SK-N-SH treated with all-trans-retinoic acid at 6 μM for 48 hours (cell line): ENCODE data around the gene SCAMP3.
"Not testable (repeated sequence)": the region's sequence is repeated elsewhere in the genome, so short reads cannot be mapped to it uniquely, and the experiment has no call there.

Experiments
- ARNTL ChIP-seq: fragments of 450-650 bp; formaldehyde crosslinking; IDR thresholded peaks from 2 replicates; pipeline ENCODE4 v1.5.0; 2020; ENCODE audit warnings: low read depth, mild to moderate bottlenecking, moderate library complexity, borderline replicate concordance
- CREB5 ChIP-seq: fragments of 250-450 bp; sonication (Bioruptor Pico); IDR thresholded peaks from 2 replicates; pipeline ENCODE4 v1.5.1; 2020; ENCODE audit warnings: low read depth, mild to moderate bottlenecking, moderate library complexity
- CSDC2 ChIP-seq: fragments of 250-450 bp; sonication (Bioruptor Pico); IDR thresholded peaks from 2 replicates; pipeline ENCODE4 v1.5.0; 2020; ENCODE audit warnings: mild to moderate bottlenecking, moderate library complexity
- CSRNP3 ChIP-seq: fragments of 250-450 bp; sonication (Bioruptor Pico); IDR thresholded peaks from 2 replicates; pipeline ENCODE4 v1.5.1; 2021; ENCODE audit warnings: mild to moderate bottlenecking, moderate library complexity
- PATZ1 ChIP-seq: fragments of 250-450 bp; sonication (Bioruptor Pico); IDR thresholded peaks from 2 replicates; pipeline ENCODE4 v1.8.0; 2020; ENCODE audit warnings: mild to moderate bottlenecking, moderate library complexity, borderline replicate concordance
- POU6F1 ChIP-seq: fragments of 250-450 bp; sonication (Bioruptor Pico); IDR thresholded peaks from 2 replicates; pipeline ENCODE4 v1.8.0; 2021; ENCODE audit warnings: low read depth, mild to moderate bottlenecking, moderate library complexity, borderline replicate concordance
- RARB ChIP-seq: fragments of 250-450 bp; sonication (Bioruptor Pico); IDR thresholded peaks from 2 replicates; pipeline ENCODE4 v1.8.0; 2021; ENCODE audit warnings: mild to moderate bottlenecking, moderate library complexity
- ZFP3 ChIP-seq: fragments of 250-450 bp; sonication (Bioruptor Pico); IDR thresholded peaks from 2 replicates; pipeline ENCODE4 v1.5.0; 2020; ENCODE audit warnings: mild to moderate bottlenecking, moderate library complexity

- not testable (repeated sequence) for TF ChIP-seq POU6F1; CSDC2 (CRISPR knock-in tag); ZFP3; RARB (CRISPR knock-in tag); PATZ1; CSRNP3; CREB5 (CRISPR knock-in tag); ARNTL (CRISPR knock-in tag)
Measured at GRCh38 chr1:155235375-155235774, 26.8 kb downstream of the SCAMP3 start.
